CD14-positive monocyte (primary cell): ENCODE results near the gene IGFBP1. TPM values are rescaled to one million over a fixed set of nuclear protein-coding genes. Genes with fewer than 3 reads are reported as not detected.

Source experiments
- DNase-seq, 3 donors: peaks; one replicate each; pipeline ENCODE4 v3.0.0-alpha.2; 2011 to 2022
- H2AFZ ChIP-seq: 2 replicates; pipeline ENCODE4 v1.6.0; 2012; ENCODE audit warnings: mild to moderate bottlenecking, low read depth, low read length, inconsistent platforms; ENCODE audit not compliant: insufficient read depth, poor library complexity, severe bottlenecking
- H3K27ac ChIP-seq, 2 donors: 1 replicate in 1 of 2; 2 replicates in 1 of 2; pipeline ENCODE4 v1.5.1; 2012 to 2013; ENCODE audit warnings: low read length in 2 of 2, control low read depth in 1 of 2, inconsistent platforms in 1 of 2, low read depth in 1 of 2, mild to moderate bottlenecking in 1 of 2
- H3K27me3 ChIP-seq, 2 donors: one replicate each; pipeline versions ENCODE4 v1.6.0 to v1.6.1; 2011 to 2013; ENCODE audit warnings: low read length in 2 of 2; ENCODE audit not compliant: control insufficient read depth in 2 of 2, insufficient read depth in 2 of 2
- H3K36me3 ChIP-seq, 2 donors: replicated peaks in 1 of 2; 1 replicate in 1 of 2; 2 replicates in 1 of 2; pipeline versions ENCODE4 v1.5.1 to v1.6.1; 2012 to 2013; ENCODE audit warnings: low read length in 2 of 2, control low read depth in 1 of 2, inconsistent platforms in 1 of 2, mild to moderate bottlenecking in 1 of 2; ENCODE audit not compliant: insufficient read depth in 2 of 2, control insufficient read depth in 1 of 2
- H3K4me1 ChIP-seq, 2 donors: 1 replicate in 1 of 2; 2 replicates in 1 of 2; pipeline versions ENCODE4 v1.5.1 to v1.6.1; 2012 to 2013; ENCODE audit warnings: low read length in 2 of 2, control low read depth in 1 of 2, inconsistent platforms in 1 of 2, mild to moderate bottlenecking in 1 of 2, moderate library complexity in 1 of 2; ENCODE audit not compliant: insufficient read depth in 2 of 2, control insufficient read depth in 1 of 2
- H3K4me2 ChIP-seq: replicated peaks from 2 replicates; pipeline ENCODE3; 2012; ENCODE audit warnings: low read length, moderate library complexity, mild to moderate bottlenecking; ENCODE audit not compliant: poor library complexity, severe bottlenecking; ENCODE audit errors: extremely low read depth
- H3K4me3 ChIP-seq, 3 experiments: fragments of 200-600 bp in 1 of 3; sonication (generic) in 1 of 3; replicated peaks in 1 of 3; 1 replicate in 2 of 3; 2 replicates in 1 of 3; pipeline ENCODE4 v1.5.1; 2011 to 2013; ENCODE audit warnings: low read length in 3 of 3, mild to moderate bottlenecking in 3 of 3, control low read depth in 2 of 3, low read depth in 2 of 3, inconsistent platforms in 1 of 3, moderate library complexity in 1 of 3
- H3K79me2 ChIP-seq: 2 replicates; pipeline ENCODE4 v1.6.0; 2012; ENCODE audit warnings: mild to moderate bottlenecking, control low read depth, inconsistent platforms, low read length, moderate library complexity; ENCODE audit not compliant: insufficient read depth
- H3K9ac ChIP-seq: 2 replicates; pipeline ENCODE4 v1.6.0; 2017; ENCODE audit warnings: low read length, mild to moderate bottlenecking; ENCODE audit not compliant: insufficient read depth, poor library complexity, severe bottlenecking
- H3K9me3 ChIP-seq, 2 donors: replicated peaks in 1 of 2; 1 replicate in 1 of 2; 2 replicates in 1 of 2; pipeline versions ENCODE4 v1.5.1 to v1.6.1; 2012 to 2013; ENCODE audit warnings: low read length in 2 of 2, control low read depth in 1 of 2; ENCODE audit not compliant: control insufficient read depth in 1 of 2, insufficient read depth in 1 of 2
- H4K20me1 ChIP-seq: 2 replicates; pipeline ENCODE4 v1.6.0; 2012; ENCODE audit warnings: mild to moderate bottlenecking, low read length, control low read depth, moderate library complexity; ENCODE audit not compliant: insufficient read depth
- H3K27ac Mint-ChIP-seq, 7 donors: one replicate each; pipeline ENCODE4 v1.8.0; 2020; ENCODE audit warnings: mild to moderate bottlenecking in 7 of 7, mixed read lengths in 7 of 7, moderate library complexity in 6 of 7, inconsistent platforms in 2 of 7
- H3K27me3 Mint-ChIP-seq, 3 donors: one replicate each; pipeline ENCODE4 v1.8.0; 2021 to 2022; ENCODE audit warnings: low read depth in 3 of 3, mild to moderate bottlenecking in 3 of 3, mixed read lengths in 3 of 3, moderate library complexity in 3 of 3, inconsistent platforms in 1 of 3
- H3K36me3 Mint-ChIP-seq, 2 donors: one replicate each; pipeline ENCODE4 v1.8.0; 2020; ENCODE audit warnings: mixed read lengths in 2 of 2, inconsistent platforms in 1 of 2, mild to moderate bottlenecking in 1 of 2
- H3K4me1 Mint-ChIP-seq: one replicate; pipeline ENCODE4 v1.8.0; 2020; ENCODE audit warnings: mild to moderate bottlenecking, mixed read lengths
- H3K4me3 Mint-ChIP-seq, 2 donors: one replicate each; pipeline ENCODE4 v1.8.0; 2020; ENCODE audit warnings: mild to moderate bottlenecking in 2 of 2, mixed read lengths in 2 of 2, moderate library complexity in 1 of 2
- H3K9me3 Mint-ChIP-seq, 7 donors: one replicate each; pipeline ENCODE4 v1.8.0; 2020 to 2022; ENCODE audit warnings: mixed read lengths in 7 of 7, mild to moderate bottlenecking in 6 of 7, moderate library complexity in 6 of 7, inconsistent platforms in 2 of 7
- CTCF ChIP-seq: fragments of 200-600 bp; IDR thresholded peaks from one replicate; pipeline ENCODE4 v1.8.0; 2022; ENCODE audit warnings: antibody characterized with exemption, mild to moderate bottlenecking
- WGBS: methylation state at CpG from one replicate; pipeline ENCODE4 v1.1.5; 2013; ENCODE audit warnings: missing lambda C conversion rate; ENCODE audit not compliant: insufficient coverage; 5-methylcytosine and 5-hydroxymethylcytosine counted together
- intact Hi-C, 2 donors: fragments of 100-400 bp; cut with micrococcal nuclease; formaldehyde crosslinking; loops; one replicate each; pipeline versions ENCODE4 v1.15.0 to v1.15.1; 2023
- polyA plus RNA-seq, 3 donors: library from polyadenylated mRNA; depleted of rRNA in 1 of 3; unstranded in 2 of 3; stranded (reverse) in 1 of 3; fragments of 300-500 nt in 2 of 3; fragments of >200 nt in 1 of 3; fragmentation: Illumina TruSeq in 2 of 3; gene quantifications; 1 replicate in 2 of 3; 2 replicates in 1 of 3; pipeline ENCODE4 v1.2.3, GENCODE V29; 2012 to 2021

Gene IGFBP1
- polyA plus RNA-seq, 3 donors = not detected

DNA sequence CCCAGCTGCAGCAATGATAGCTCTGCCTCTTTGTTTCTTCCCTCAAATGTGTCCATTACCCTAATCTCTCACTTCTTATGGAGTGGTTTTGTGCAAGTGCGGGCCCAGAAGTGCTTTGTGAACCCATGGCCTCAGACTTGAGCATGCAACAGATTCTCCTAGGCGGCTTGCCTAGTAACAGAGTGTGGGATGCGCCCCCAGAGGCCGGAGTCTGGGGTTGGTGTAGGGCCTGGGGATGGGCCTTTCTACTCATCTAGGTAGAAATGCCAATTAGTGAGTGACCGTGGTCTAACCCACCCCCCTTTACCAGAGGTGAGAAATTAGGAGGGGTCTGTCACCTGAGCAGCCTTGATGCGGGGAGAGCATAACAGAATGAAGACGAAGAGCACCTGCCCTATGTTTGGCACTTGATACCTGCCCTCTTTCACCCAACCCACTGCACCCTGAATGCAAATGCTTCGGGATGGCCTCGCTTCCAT is 7.0 kb upstream of the IGFBP1 start:
- H3K9me3 ChIP-seq = peaks cover 0 to 6% of the 10 kb centered on the region in 2 donors
- H3K4me2 ChIP-seq = no peak overlapping the region
- peaks cover 4 to 17% (median 12%) of the 10 kb centered on the region in 3 donors for H3K27me3 Mint-ChIP-seq
- H3K27me3 ChIP-seq = peaks cover 0 to 5% of the 10 kb centered on the region in 2 donors
- H3K27ac Mint-ChIP-seq = no peak overlapping the region
- no peaks in the 10 kb centered on the region for H3K4me1 ChIP-seq
- H3K4me3 ChIP-seq = no peak overlapping the region
- H3K4me3 Mint-ChIP-seq = no peak overlapping the region
- intact Hi-C loops = no loop called here
- no peaks in the 10 kb centered on the region for H3K36me3 ChIP-seq
- peaks cover 0 to 17% (median 2%) of the 10 kb centered on the region in 7 donors for H3K9me3 Mint-ChIP-seq
- H3K9ac ChIP-seq = no peak overlapping the region
- no peaks in the 10 kb centered on the region for H3K4me1 Mint-ChIP-seq
- no peaks in the 10 kb centered on the region for H4K20me1 ChIP-seq
- no peak overlapping the region for H2AFZ ChIP-seq
- DNase-seq = no peak
- 87% methylated on average over 4 of the region's 9 CpGs for WGBS
- TF ChIP-seq CTCF = no peak
- no peaks in the 10 kb centered on the region for H3K79me2 ChIP-seq
- H3K27ac ChIP-seq = no peak overlapping the region
- no peaks in the 10 kb centered on the region for H3K36me3 Mint-ChIP-seq

DNA sequence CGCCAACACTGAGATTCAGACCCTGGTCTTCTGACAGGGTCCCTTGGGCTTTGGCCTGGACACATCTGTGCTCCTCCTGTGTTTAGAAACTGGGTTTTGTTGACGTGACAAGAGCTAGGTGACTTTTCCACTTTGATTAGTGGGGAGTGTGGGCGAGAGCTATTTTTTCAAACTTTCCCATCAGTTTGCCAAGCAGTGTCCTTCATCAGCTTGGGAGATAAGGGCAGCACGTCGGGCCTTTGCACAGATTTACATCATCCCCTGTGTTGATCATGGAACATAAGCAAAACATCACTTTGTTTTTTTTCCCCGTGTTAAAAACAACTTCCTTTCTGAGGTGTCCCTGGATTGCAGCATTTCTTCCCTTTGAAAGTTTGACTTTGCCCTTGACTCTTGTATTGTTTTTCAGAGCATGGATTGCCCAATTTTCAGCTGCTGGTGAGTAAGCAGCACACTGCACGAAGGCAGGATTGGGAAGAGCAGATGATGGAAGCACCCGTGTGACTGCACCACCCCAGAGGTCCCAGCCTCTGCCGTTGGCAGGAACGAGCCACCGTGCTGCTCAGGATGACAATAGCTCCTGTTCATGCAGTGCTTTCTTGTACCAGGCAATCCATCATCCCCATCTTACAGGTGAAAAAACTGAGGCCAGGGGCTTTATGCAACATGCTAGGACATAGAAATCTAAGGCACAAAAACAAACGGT is 6.4 kb upstream of the IGFBP1 start:
- no peaks in the 10 kb centered on the region for H3K4me1 Mint-ChIP-seq

More for the DNA sequence above, 6.4 kb upstream of the IGFBP1 start:
- H3K27me3 Mint-ChIP-seq = peaks cover 4 to 22% (median 16%) of the 10 kb centered on the region in 3 donors
- Histone ChIP-seq H3K36me3 (no peaks in the 10 kb centered on the region), H2AFZ (no peak overlapping the region), H3K27me3 (peaks cover 1 to 11% of the 10 kb centered on the region in 2 donors), H3K4me1 (no peaks in the 10 kb centered on the region), H3K4me3 (no peak overlapping the region), H4K20me1 (no peaks in the 10 kb centered on the region), H3K4me2 (no peak overlapping the region), H3K9me3 (peaks cover 0 to 6% of the 10 kb centered on the region in 2 donors), H3K79me2 (no peaks in the 10 kb centered on the region), H3K9ac (no peak overlapping the region), H3K27ac (no peak overlapping the region)
- TF ChIP-seq CTCF = no peak
- no peak for DNase-seq
- H3K9me3 Mint-ChIP-seq = peaks cover 0 to 16% (median 2%) of the 10 kb centered on the region in 7 donors
- no peaks in the 10 kb centered on the region for H3K36me3 Mint-ChIP-seq
- 91% methylated on average over 9 of the region's 12 CpGs for WGBS
- no peak overlapping the region for H3K27ac Mint-ChIP-seq
- H3K4me3 Mint-ChIP-seq = no peak overlapping the region
- intact Hi-C loops = no loop called here
